Measurements from ENCODE around the gene EEF1A1.
"Not testable (repeated sequence)": the region's sequence is repeated elsewhere in the genome, so short reads cannot be mapped to it uniquely, and the experiment has no call there.

Gene EEF1A1

DNA sequence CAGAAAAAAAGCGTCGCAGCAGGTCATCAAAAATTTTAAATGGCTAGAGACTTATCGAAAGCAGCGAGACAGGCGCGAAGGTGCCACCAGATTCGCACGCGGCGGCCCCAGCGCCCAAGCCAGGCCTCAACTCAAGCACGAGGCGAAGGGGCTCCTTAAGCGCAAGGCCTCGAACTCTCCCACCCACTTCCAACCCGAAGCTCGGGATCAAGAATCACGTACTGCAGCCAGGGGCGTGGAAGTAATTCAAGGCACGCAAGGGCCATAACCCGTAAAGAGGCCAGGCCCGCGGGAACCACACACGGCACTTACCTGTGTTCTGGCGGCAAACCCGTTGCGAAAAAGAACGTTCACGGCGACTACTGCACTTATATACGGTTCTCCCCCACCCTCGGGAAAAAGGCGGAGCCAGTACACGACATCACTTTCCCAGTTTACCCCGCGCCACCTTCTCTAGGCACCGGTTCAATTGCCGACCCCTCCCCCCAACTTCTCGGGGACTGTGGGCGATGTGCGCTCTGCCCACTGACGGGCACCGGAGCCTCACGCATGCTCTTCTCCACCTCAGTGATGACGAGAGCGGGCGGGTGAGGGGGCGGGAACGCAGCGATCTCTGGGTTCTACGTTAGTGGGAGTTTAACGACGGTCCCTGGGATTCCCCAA lies at the start of gene EEF1A1:
EEF1A1 (minus strand) TSS at position 345 of the 663 bp plus-strand sequence. CDS start 1,006 bp downstream, outside the sequence.
- DNase-seq: peak; percentile 94

DNA sequence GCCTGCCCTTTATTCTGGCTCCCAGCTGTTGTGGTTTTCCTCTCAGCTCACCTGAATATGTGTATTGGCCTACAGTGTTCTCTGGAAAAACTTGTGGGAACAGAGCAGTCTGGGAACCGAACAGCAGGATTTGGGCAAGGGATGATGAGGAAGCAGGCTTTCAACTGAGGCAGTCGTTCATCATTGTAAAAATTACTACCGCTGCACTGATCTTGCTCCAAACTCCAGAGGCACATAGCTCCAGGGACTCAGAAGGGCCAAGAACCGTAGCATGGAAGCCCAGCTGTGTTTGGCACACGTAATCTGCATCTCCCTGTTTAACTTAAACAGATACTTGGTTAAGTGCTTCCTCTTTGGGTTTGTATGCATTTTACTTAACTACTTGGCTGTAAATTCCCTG lies 48.3 kb upstream of the EEF1A1 start:
- no peak for DNase-seq

DNA sequence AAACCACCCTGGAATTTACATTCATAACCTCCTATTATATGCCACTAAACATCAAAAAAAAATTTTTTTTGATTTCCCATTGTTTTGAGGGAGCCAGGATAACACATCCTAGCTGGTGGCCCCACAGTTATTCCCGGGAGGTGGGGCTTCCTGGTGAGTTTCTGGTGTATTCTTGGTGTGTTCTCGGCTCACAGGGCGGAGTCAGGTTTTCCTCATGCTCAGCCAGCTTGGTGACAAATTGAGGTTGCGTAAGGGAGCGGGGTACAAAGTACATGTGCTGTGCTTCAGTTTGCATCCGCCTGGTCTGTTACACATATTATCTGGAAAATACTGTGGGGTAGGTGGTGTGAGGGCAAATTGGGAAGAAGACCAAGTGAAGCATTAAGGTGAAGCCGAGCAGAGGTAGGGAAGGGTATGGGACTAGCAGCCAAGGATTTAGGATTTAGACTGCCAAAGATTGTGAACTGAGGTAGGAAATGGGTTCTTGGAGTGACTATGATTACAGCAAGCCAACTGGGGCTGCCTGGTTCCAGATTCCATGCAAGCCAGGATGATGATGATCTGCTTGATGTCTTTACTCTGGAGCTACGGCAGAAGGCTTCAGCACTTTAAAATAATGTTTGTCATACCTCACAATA lies 46.2 kb upstream of the EEF1A1 start:
- no peak for DNase-seq

DNA sequence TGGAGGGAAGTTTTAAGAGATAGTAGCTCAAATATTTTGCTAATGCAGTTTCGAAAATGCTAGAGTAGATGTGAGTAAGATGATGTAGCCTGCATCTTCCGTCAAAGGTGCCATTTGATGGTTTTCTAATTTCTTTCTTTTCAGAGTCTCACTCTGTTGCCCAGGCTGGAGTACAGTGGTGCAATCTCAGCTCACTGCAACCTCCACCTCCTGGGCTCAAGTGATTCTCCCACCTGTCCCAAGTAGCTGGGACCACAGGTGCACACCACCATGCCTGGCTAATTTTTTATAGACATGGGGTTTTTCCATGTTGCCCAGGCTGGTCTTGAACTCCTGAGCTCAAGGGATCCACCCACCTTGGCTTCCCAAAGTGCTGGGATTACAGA lies 45.6 kb upstream of the EEF1A1 start:
- DNase-seq: not testable (repeated sequence)

DNA sequence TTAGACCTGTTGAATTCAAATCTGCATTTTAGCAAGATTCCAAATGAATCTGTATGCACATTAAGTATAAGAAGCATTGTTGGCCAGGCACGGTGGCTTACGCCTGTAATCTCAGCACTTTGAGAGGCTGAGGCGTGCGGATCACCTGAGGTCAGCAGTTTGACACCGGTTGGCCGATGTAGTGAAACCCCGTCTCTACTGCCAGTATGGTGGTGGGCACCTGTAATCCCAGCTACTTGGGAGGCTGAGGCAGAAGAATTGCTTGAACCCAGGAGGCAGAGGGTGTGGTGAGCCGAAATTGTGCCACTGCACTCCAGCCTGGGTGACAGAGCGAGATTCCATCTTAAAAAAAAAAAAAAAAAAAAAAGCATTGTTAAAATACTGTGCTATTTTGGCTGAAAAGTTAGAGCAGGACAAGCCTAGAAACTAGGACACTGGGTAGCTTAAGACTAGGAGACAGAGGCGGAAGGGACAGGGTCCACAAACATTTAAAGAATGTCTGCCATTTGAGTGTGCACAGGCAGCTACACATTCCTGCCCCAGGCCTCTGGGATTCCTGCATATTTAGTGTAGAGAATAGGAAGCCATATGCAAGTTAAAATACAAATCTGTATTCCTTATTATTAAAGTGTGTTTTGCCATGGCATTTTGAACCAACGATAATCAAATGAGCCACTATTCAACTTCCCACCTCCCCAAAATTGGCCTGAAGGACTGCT lies 45.1 kb upstream of the EEF1A1 start:
- no peak for DNase-seq

DNA sequence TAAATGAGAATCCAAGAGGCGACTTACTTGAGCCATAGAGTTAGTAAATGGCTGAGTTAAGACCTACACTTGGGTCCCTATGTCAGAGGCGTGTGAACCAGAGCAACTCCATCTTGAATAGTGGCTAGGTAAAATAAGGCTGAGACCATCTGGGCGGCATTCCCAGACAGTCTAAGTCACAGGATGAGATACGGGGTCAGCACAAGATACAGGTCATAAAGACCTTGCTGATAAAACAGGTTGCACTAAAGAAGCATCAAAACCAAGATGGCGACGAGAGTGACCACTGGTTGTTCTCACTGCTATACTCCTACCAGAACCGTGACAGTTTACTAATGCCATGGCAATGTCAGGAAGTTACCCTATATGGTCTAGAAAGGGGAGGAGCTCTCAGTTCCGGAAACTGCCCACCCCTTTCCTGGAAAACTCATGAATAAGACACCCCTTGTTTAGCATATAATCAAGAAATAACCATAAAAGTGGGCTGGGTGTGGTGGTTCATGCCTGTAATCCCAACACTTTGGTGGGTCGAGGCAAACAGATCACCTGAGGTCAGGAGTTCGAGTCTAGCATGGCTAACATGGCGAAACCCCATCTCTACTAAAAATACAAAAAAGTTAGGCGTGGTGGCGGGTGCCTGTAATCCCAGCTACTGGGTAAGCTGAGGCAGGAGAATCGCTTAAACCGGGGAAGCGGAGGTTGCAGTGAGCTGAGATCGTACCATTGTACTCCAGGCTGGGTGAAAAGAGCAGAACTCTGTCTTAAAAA lies 43.9 kb upstream of the EEF1A1 start:
- no peak for DNase-seq

DNA sequence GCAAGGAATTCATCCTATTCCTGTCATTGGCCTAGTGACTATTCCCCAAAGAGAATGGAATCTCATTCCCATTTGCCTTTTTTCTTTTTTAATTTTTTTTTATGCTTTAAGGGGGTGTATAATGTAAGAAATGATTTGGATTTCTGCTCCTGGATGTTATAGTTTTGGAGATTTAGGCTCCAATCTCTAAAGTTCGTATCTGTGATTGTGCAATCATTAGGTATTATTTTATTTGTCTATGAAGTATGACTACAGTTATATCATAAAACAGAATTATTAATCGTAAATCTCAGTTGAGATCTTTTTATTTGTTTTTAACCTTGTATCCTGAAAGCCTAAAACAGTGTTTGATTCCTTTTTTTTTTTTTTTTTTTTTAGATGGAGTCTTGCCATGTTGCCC lies 41.7 kb upstream of the EEF1A1 start:
- no peak for DNase-seq

DNA sequence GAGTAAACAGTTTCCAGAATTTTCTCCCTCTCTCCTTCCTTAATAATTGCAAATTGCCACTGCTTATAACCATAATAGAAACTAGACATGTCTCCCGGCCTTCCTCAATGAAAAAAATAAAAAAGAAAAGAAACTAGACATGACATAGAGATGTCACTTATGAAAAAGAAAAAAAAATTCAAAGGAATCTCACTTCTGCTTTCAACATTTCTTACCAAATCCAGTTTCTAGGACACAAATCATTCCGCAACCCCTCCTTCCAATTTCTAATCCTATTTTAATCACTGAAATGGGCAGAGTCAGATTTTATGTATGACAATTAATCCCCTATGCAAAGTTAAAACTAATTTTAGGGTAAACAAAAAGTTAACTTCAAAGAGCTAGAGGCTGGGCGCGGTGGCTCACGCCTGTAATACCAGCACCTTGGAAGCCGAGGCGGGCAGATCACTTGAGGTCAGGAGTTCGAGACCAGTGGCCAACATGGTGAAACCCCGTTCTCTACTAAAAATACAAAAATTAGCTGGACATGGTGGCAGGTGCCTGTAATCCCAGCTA lies 40.1 kb upstream of the EEF1A1 start:
- DNase-seq: no peak

DNA sequence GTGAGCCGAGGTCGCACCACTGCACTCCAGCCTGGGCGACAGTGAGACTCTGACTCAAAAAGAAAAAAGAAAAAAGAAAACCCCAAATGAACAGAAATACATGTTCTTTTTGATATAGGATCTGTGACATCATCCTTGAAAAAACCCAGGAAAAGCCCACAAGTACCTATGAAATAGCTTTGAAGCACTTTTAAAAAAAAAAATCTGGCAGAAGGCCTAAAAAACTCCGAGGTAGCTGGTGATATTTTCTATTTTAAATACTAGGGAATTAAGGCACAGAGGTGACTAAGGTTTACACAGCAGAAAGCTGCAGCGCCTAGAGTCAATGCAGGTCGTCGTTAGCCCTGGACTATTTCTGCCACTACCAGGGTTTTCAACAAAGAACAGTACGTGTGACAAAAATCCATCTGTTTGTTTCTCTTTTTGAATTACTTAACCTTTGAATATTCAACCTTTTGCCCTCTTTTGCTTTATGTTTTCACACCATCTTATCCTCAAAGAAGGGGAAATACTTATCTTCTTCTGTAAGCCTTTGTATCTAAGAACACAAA lies 39.4 kb upstream of the EEF1A1 start:
- no peak for DNase-seq

DNA sequence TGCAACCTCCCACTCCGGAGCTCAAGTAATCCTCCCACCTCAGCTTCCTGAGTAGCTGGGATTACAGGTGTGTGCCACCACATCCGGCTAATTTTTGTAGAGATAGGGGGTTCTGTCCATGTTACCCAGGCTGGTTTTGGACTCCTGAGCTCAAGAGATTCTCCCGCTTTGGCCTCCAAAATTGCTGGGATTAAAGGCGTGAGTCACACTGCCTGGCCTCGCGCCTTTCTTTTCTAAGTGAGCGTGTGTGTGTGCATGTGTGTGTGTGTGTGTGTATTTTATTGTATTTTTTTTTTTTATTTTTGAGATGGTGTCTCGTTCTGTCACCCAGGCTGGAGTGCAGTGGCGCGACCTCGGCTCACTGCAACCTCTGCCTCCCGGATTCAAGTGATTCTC lies 38.6 kb upstream of the EEF1A1 start:
- DNase-seq: not testable (repeated sequence)

DNA sequence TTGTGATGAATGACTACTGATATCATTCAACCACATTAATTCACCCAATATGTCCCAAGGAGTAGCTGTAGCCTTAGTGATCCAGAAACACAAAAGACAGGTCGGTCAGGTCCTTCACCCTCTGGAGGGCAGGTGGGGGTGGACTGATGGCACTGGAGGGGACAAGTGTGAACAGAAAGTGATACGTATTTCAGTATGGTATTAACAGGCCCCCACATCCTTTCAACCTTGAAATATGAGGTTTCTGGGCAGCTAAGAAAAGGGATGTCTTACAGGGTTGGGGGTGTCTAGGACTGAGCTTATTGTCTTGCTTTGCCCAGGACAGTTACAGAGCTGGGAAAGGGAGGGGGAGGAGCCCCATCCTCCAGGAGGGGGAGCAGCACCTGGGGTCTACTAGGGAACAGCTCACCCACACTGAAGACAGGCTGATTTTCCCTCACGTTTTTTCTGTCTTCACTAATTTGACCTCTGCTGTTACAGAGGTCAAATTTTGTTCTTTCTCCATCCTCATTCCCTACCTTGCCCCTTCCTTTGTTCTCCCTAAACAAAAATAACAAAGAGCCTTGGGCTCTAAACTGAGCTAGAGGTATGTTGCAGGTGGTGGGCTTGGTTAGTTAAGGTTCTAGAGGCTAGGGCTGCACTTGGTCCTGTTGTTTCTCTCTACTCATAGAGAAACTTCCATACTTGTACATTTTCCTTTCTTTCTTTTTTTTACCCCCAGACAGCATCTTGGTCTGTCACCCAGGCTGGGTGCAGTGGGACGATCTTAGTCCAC lies 38.0 kb upstream of the EEF1A1 start:
- no peak for DNase-seq

DNA sequence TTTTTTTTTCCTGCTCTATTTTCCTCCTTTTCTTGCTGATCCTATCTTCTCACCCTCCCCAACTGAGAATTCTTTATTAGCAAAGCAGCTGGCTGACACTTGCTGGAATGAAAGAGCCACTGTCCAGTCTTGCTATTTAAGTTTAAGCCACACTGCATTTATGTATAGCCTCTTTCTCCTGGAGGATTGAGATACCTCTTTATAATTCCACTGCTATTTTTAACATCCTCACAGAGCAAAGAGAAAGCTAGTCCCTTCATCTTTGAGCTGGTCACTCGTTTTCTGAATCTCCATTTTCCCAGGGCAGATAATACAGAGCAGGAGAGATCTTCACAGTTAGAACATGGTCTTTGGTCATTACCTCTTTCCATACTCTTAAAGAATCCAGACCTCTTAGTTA lies 36.0 kb upstream of the EEF1A1 start:
- DNase-seq: no peak

DNA sequence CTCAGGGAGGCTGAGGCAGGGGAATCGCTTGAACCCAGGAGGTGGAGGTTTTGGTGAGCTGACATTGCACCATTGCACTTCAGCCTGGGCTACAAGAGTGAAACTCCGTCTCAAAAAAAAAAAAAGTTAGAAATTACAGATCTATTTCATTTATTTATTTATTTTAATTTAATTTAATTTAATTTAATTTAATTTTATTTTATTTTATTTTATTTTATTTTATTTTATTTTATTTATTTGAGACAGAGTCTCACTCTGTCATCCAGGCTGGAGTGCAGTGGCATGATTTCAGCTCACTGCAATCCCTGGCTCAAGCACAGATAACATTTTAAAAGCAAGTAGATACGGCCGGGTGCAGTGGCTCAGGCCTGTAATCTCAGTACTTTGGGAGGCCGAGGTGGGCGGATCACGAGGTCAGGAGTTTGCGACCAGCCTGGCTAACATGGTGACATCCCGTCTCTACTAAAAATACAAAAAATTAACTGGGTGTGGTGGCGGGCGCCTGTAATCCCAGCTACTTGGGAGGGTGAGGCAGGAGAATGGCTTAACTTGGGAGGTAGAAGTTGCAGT lies 34.6 kb upstream of the EEF1A1 start:
- not testable (repeated sequence) for DNase-seq

DNA sequence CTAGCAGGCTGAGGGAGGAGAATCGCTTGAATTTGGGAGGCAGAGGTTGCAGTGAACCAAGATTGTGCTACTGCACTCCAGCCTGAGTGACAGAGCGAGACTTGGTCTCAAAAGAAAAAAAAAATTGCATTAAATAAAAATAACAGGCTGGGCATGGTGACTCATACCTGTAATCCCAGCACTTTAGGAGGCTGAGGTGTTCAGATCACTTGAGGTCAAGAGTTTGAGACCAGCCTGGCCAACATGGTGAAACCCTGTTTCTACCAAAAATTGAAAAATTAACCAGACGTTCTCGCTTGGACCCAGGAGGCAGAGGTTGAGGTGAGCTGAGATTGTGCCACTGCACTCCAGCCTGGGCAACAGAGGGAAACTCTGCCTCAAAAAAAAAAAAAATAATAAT lies 30.3 kb upstream of the EEF1A1 start:
- DNase-seq: not testable (repeated sequence)

DNA sequence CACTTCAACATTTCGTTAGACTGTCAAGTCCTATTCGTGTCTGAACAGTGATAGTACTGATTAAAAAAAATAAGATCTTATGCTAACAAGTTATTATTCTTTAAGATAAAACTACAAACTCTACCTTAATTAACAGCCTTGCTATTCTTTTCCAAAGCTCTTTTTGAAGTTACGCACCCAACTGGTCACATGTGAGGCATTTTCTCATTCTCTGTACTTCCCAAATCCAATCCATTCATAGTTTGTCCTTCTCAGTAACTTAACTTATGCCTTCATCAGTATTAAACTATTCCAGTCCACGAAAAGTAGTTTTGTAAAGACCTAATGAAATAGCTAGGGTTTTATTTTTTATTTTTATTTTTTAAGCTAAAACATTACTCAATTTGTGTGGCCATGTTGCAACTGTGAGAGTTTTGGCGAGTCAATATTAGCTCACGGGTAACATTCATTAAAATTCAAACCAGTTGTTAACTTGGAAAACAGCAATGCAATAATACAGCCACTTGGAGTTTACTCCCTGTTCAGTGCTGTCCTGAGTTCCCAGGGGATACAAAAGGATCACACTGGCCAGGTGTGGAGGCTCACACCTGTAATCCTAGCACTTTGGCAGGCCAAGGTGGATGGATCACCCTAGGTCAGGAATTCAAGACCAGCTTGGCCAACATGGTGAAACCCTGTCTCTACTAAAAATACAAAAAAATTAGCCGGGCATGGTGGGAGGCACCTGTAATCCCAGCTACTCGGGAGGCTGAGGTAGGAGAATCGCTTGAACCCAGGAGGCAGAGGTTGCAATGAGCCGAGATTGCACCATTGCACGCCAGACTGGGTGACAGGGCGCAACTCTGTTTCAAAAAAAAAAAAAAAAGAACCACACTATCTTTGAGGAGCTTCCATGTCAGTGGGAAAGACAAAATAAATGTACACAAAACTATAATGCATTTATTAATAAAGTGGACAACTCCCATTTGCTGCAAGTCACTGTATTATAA lies 27.9 kb upstream of the EEF1A1 start:
- DNase-seq: no peak

DNA sequence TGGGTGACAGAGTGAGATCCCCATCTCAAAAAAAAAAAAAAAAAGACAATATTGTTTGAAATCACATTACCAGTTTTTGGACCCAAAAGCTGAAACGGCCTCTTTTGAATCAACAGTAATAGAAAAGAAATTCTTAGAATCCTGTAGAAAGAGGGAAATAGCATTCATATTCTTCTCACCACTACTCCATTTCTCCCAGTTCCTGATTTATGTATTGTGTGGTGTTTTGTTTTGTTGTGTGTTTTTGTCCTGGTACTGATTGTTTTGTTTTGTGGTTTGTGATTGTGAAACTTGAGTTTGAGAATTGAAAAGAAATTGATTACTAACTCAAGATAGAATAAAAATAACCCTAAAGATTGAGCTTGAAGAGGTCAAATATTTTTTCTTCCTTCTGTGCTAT lies 26.2 kb upstream of the EEF1A1 start:
- no peak for DNase-seq

DNA sequence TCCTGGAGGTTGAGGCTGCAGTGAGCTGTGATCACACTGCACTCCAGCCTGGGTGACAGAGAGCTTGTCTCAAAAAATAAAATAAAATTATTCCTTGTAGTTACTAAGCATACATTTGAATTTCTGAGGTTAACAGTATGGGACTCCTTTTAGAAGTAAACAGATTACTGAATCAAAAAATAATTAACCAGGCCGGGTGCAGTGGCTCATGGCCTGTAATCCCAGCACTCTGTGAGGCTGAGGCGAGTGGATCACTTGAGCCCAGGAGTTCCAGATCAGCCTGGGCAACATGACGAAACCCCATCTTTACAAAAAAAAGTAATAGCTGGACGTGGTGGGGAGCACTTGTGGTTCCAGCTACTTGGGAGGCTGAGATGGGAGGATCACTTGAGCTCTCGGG lies 22.1 kb upstream of the EEF1A1 start:
- no peak for DNase-seq

DNA sequence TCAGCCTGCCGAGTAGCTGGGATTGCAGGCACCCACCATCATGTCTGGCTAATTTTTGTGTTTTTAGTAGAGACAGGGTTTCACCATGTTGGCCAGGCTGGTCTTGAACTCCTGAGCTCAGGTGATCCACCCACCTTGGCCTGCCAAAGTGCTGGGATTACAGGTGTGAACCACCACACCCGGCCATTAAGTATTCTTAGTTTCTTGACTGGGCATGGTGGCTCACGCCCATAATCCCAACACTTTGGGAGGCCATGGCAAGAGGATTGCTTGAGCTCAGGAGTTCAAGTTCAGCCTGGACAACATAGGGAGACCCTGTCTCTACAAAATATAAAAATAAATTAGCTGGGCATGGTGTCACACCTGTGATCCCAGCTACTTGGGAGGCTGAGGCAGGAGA lies 21.6 kb upstream of the EEF1A1 start:
- not testable (repeated sequence) for DNase-seq

DNA sequence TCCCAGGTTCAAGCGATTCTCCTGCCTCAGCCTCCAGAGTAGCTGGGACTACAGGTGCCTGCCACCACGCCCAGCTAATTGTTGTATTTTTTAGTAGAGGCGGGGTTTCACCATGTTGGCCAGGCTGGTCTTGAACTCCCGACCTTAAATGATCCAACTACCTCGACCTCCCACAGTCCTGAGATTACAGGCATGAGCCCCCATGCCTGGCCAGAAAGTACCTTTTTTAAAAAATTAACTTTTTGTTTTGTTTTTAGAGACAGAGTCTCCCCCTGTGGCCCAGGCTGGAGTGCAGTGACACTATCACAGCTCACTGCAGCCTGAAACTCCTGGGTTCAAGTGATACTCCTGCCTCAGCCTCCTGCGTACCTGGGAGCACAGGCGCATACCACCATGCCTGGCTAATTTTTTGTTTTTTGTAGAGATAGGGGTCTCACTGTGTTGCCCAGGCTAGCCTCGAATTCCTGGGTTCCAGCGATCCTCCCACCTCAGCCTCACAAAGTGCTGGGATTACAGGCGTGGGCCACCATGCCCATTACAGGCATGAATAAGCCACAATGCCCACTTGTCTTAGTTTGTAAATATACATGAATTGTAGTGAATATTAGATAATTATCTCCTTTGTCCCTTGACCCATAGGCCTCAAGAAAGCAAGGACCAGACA lies 17.4 kb upstream of the EEF1A1 start:
- DNase-seq: no peak

DNA sequence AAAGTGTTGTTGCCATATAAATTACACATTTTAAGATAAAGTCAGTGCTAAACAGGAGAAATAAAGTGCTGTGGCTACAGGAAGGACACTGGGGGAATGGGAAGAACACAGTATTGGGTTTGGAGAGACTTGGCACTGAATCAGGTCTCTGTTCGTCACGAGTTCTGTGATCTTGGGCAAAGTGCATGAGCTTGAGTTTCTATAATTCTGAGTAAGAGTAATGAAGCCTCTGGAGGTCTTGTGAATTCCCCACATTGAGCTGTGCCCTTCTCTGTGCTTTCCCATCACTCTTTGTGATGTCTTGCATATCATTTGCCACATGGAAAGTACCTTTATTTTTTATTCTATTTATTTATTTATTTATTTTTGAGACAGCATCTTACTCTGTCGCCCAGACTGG lies 16.8 kb upstream of the EEF1A1 start:
- no peak for DNase-seq
